DMS53 (cell line): Measurements from ENCODE around the gene ZBTB42.

Experiments used
- DNase-seq: peaks from one replicate; lab custom pipeline; 2025; lab: John Stamatoyannopoulos, UW

The ZBTB42 gene

DNA sequence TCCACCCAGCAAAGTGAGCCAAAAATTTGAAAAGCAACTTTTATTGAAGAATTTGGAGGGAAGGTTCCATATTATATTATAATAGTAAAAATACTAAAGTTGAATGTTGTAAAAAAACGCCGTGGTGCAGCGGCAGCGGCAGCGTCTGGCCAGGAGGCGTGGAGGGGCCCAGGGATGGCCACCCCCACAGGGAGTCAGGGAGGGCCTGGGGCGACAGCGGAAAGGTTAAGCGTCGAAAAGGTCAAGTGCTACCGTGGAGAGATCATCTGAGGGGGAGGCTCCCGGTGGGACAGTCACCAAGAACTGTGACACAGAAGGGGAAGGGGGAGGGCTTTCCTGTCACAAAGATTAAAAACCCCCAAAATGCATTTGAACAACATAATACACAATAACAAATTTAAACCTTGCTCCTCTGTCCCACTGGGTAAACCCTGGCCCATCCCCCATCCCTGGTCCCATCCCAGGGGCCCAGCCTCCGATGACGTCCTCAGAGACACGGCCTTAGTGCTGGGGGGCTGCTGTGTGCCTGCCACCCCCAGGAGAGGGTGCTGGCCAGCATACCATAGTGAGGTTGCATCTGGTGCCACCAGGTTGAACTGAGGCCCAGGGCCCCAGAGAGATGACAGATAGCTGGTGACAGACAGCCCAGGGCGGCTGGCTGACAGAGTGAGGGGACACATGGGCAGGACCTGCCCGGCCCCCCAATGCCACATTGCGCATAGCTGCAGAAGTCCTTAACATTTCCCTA, 31.4 kb upstream of the ZBTB42 start:
- DNase-seq, result no peak

DNA sequence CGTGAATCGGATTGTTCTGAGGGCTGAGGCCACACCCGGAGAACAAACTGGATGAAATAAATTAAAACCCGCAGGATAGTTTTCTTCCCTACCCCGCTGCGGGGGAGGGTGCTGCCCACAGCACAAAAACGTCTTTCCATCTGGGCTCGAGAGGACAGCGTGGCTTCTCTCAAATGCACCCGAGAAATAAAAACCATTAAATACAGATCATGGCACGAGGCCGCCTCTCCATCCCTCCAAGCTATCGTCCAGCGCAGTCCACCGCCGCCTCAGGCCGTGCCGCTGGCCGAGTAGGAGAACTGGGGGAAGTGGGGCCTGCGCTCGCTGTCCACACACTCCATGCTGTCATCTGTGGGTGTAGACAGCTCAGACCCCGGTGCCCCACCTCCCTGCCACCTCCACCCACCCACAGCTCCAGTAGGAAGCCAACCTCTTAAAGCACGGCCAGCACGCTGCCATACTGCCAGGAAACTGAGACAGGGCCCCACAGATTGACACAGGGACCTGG, 30.8 kb upstream of the ZBTB42 start:
- DNase-seq, result no peak

DNA sequence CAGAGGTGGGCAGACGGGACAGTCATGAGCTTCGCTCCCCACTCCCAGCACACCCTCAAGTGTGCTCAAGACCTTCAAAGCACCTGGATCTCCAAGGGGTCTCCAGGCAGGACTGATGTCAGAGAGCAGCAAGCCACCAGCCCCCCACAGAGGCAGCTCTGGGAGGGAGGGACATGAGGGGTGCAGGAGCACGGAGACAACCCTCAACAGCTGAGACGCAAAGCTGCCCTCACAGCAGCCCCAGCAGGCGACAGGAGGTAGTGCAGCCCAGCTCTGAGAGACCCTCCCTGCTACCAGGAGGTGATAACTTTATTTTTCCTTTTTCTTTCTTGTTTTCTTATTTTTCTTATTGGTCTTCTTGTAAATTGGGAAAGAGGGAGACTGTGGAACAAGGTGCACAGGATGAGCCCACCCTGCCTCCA, 30.0 kb upstream of the ZBTB42 start:
- DNase-seq, result peak; percentile 23

DNA sequence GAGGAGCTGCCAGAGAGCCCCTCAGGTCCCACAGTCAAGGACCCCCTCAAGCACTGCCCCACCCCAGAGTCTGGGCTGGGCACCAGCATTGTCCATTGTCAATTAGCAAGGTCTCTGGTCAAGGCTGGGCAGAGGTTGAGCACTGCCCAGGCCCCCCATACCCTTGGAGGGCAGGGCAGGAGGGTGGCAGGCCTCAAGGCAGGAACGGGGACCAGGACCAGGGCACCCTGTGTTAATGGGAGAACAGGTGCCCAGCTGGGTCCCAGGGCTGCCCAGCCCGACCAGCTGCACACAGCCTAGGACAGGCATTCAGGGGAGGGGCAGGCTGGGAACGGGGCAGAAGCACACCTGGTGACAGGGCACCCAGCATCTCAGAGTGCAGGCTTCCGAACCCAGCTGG, 29.5 kb upstream of the ZBTB42 start:
- no peak for DNase-seq

DNA sequence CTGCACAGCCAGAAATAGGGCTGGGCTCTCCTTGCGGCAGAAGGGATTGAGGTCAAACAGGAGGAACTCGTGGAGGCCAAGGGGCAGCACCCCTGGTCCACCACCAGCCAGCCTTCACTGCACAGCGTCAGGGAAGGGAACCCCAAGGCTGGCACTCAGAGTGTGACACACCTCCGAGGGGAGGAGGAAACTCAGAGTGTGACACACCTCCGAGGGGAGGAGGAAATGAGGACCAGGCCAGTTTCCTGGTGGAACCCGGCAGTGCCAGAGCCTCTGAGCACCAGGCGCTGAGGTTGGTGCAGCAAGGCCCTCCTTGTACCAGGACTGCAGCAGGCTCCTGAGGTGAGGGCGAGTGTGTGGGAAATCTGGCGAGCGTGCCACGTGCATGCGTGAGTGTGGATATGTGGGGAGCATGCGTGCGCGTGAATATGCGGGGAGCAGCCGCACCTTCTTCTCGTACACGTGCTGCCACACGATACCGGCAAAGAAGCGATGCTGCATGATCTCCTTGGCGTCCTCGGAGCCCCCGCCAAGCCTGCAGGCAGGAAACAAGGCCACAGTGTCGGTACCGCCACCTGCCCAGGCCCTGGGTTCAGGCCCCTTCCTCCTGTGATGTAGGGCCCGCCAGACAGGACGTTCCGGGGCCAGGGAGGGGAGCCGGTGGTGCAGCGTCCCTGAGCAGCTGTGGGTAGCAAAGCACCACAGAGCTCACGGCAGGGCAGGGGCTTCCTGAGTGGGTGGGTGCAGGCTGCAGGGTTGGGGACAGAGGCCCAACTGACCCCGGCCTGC, 28.8 kb upstream of the ZBTB42 start:
- DNase-seq, result no peak

DNA sequence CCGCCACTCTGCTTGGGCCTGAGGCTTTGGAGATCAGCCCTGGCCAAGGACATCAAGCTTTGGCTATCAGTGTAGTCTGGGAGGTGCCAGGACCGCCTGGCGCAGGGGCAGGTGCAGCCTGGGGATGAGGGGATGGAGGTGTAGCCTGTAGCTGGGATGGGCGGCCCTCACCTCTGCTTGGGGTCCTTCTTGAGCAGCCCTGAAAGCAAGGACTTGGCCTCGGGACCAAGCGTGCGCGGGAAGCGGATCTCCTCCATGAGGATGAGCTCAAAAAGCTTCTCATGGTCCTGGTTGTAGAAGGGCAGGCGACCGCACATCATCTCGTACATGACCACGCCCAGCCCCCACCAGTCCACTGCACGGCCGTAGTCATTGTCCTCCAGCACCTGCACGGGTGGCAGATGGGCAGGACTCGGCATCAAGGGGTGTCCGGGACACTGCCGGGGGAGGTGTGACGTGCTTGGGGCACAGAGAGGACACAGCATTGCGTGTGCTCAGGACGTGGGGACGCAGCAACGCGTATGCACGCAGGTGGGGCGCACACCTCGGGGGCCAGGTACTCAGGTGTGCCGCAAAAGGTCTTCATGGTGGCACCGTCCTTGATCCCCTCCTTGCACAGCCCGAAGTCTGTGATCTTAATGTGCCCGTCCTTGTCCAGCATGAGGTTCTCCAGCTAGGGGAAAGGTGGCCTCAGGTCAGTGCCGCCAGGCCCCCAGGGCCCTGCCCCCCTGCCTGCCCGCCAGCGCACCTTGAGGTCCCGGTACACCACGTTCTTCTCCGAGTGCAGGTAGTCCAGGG, 28.0 kb upstream of the ZBTB42 start:
- no peak for DNase-seq

DNA sequence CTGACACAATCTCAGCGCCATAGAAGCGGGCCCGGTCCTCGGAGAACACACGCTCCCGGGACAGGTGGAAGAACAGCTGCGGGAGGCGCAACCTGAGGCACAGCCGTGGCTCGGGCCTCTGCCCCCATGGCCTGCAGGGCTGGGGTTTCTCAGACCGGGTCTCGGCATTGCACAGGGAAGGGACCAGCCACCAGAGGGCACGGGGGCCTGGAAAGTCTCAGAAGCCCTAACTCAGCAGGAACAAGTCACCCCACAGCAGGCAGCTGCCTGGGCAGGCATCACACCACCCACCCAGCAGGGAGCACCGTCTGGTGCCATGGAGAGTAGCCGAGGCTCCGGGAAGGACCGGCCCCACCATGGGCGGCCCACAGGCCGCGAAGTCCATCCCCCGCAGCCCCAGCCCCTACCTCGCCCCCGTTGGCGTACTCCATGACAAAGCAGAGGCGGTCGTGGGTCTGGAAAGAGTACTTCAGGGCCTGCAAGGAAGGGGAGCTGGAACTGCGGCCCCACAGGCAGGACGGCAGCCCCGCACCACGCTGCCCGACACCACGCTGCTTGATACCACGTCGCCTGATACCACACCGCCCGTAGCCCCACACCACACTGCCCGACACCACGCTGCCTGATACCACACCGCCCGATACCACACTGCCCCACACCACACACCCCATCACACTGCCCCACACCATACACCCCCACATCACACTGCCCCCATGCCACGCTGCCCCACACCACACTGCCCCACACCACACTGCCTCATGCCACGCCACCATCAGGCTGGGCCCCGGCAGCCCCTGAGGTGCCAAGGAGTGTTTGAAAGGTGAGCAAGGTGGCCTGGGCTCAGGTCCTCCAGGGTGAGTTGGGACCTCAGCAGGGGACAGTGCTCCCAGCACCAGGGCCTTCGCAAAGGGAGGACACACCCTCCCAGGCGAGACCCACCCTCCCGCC, 27.1 kb upstream of the ZBTB42 start:
- no peak for DNase-seq

DNA sequence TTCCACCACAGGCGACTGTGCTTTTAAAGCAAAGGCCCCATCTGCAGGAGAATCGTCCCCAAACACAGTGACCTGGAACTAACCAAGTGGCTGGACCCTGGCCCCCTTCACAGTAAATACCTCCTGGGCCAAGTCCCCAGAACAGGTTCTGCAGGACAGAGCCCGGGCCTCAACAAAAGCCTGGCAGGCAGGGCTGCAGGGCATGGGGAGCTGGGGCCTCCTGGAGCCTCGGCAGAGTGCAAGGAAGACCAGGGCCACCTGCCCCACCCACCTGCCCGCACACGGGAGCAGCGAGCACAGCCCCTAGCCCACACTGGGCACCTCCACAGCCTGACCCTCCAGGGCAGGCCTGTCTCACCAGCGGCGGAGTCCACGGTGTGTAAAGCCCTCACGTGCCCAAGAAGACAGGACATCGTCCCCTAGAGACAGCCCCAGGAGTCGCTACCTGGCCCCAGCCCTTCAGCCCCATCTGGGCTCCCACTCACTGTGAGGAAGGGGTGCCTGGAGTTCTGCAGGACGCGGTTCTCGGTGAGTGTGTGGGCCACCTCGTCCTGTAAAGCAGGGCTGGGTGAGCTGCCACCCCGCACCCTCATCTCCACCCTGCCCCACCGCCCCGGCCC, 26.3 kb upstream of the ZBTB42 start:
- no peak for DNase-seq

DNA sequence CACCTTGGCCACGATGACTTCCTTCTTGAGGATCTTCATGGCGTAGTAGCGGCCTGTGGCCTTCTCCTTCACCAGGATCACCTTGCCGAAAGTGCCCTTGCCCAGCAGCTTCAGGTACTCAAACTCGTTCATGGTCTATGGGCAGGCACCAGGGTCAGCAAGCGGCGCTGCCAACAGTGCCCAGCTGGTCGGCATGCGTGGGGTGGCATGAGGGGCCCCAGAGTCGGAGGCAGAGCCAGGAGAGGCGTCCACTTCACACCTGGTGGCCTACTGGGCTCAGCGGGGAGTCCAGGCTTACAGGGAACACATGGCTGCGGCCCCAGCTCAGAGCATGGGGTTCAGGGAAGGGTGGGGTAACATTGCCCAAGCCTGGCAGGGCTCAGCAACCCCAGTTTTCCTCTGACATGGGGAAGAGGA, 25.8 kb upstream of the ZBTB42 start:
- no peak for DNase-seq

DNA sequence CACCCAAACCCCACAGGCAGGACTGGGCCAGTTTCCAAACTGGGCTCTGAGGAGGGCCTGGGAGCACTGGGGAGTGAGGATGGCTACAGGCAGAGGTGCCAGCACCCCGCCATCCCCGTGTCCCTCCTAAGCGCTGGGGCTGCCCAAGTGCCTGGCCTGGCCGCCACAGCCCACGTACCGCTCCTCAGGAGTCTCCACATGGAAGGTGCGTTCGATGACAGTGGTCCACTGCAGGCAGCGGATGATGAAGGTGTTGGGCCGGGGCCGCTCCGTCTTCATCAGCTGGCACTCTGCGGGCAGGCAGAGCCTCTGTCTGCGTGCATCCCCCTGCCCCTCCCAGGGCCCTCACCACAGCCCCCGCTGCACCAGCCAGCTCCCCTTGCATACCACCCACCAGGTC, 24.4 kb upstream of the ZBTB42 start:
- DNase-seq, result no peak

DNA sequence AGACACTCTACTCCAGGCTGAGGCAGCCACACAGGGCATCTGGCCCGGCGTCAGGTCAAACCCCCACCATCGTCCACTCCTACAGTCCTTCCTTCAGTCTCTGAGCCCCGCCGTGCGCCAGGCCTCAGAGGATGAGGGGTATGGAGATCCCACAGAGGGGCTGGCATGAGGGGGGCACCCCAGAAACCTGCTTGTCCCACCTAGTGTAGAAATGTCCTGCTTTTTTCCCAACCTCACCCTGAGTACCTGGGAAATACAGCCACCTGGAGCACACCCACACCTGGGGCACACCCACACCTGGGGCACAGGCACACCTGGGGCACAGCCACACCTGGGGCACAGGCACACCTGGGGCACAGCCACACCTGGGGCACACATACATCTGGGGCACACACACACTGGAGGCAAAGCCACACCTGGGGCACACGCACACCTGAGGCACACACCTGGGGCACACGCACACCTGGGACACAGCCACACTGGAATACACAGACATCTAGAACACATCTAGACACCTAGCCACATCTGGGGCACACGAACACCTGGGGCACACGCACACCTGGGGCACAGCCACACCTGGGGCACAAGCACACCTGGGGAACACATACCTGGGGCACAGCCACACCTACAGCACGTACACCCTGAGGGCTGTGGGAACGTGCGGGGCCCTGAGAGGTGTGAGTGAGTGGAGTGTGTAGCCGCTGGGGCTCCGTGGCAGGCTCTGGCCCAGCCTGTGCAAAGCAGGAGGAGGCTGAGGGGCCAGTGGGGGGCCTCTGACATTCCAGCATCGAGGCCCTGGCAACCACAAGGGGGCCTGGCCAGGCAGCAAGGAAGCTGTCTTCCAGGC, 23.7 kb upstream of the ZBTB42 start:
- DNase-seq, result no peak

DNA sequence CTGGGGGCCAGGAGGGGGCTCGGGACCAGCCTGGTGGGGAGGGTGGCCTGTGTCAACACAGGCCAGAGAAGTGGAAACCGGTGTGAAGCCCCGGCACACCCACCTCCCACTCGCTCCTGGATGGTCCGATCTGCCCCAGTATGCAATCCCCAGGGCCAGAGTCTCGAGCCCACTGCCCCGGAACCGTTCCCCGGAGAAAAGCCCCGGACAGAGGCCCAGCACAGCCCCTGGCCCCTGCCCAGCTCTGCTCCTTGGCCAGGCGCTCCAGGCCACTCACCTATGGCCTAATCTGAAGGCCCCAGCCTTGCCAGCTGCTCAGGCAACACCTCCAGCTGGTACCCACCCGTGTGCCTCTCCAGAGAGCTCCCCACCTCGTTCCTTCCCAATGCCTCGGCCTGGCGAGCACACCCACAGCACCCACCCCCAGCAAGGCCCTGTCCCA, 23.1 kb upstream of the ZBTB42 start:
- no peak for DNase-seq

DNA sequence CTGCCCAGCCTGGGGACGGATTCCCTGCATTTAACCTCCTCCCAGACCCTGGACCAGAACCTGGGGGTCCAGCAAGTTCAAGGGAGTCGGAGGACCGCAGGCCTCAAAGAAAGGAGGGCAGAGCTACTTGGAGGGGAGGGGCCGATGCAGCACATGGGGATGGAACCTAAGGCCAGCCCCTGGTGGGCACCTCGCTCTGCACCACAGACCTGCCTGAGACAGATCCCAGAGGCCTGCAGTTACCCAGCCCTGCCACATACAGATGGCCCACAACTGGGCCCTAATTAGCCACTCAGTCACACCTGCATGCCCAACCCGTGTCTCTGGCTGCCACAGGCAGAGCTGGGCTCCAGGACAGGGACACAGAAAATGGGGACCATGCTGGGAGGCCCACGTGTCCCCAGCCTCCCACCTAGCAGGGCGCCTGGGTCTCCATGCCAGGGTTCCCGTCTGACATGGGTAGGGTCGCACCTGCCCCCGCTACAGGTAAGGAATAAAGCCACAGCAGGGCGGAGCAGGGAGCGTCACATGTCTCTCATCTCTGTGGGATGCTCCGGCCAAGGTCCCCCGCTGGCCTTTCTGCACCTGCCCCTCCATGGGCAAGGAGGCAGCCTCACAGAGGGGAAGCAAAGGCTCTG, 22.1 kb upstream of the ZBTB42 start:
- no peak for DNase-seq

DNA sequence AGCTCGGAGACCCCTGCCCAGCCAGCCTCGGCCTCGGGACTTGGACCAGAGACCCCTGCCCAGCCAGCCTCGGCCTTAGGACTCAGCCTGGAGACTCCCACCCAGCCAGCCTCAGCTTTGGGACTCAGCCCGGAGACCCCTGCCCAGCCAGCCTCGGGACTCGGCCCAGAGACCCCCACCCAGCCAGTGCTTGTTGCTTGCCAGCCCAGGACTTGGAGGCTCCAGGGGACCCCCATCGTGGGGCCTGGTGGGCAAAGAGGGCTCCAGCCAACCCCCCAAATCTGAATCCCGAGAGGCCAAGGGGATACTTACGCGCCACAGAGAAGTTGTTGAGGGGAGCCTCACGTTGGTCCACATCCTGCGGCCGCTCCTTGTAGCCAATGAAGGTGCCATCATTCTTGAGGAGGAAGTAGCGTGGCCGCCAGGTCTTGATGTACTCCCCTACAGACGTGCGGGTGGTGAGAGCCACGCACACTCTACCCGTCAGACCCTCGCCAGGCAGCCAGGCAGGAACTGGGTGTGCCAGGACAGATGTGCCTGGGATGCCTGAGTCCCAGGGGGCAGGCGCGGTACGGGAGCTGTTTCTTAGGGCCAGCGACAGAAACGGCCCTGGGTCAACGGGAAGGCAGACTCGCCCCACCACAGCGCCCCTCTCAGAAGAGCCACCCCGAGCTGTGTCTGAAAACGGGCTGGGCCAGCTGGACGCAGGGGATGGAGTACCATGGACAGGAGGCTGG, 21.0 kb upstream of the ZBTB42 start:
- no peak for DNase-seq

DNA sequence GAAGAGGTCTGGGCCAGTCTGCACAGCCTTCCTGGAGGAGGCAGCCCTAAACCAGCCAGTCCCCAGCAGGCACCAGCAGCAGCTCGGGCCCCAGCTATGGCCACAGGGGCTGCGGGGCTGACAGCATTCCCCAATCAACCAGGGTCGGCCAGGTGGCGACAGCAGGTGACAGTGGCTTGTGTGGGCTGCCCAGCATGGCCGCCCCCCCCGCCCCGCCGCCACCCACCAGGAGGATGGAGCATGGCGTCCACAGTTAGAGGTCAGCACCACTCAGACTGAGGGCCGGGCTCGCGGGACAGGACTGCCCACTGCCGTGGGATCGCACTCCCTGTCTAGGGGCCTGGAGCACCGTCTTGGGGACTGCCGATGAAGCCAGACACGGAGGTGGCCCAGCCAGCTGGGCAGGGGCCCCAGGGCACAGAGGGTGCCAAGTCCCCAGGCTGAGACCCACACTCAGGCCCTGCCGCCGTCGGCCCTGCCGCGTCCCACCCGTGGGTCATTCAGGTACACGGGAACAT, 20.3 kb upstream of the ZBTB42 start:
- DNase-seq, result no peak

DNA sequence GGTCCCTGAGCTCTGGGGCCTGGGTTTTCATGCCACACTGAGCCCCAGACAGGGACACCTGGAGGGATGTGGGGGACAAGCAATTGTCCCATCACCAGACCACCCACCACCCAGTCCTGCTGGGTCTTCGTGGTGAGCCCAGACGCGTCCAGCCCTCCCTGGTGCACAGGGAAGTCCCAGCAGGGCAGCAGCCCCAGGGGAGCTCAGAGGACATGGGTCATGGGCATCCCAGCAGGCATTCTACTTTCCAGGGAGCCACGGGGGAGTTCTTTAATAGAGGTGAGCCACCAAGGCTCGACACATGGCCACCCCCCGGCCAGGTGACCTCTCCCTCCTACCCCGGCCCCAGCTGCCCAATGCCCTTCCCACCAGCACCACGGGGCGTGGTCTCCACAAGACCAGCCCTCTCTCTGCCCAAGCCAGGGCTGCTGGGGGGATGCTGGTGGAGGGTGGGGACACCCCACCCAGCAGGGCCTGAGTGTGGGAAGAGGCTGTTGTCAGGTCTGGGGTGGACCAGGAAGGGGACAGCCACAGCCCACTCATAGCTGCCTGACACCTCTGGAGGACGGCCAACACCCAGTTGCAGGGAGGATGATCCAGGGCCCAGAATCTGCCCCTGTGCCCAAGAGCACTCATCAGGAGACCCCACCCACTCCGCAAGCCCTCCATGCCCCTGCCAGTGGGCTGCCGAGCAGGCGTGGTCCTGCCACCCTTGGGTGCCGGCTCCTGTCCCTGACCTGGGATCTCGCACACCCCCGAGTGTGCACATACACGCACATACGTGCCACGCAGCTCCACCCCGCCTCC, 19.4 kb upstream of the ZBTB42 start:
- no peak for DNase-seq

DNA sequence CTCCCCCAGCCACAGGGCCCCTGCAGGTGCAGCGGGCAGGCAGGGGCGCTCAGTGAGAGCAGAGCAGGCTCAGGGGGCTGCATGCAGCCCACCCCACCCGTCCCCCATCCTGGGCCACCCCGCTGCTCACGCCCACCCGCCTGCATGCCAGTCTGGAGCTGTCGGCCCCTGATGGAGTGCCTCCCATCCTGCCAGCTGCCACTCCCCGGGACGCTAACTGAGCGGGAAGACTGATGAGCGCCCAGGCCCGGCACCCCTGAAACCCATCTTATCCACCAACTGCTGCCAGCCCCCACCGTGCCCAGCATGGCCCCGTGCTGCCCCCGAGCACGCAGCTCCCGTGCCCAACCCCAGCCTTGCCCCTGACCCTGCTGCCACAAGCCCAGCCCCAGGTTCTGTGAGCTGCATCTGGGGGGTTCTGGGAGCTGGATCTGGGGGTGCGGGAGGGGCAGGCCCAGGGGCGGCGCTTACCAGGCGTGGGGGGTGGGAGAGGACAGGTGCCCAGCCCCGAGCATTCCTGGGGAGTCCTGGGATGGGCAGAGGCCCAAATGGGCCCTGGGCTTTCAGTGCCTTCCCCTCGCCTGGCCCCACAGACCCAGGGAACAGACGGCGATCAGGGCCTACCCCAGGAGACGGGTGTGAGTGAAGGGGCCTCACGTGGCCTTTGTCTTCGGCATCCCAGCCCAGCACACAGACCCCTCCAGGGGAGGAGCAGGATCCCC, 18.7 kb upstream of the ZBTB42 start:
- no peak for DNase-seq
